ENCODE data around the gene DENND2A. TPM values are rescaled to one million over a fixed set of nuclear protein-coding genes. Genes with fewer than 3 reads are reported as not detected.
"Not testable (repeated sequence)": the region's sequence is repeated elsewhere in the genome, so short reads cannot be mapped to it uniquely, and the experiment has no call there.

Gene DENND2A
- total RNA-seq, 4 donors from 2014 or later: 0.97 to 2.5 (median 2.2) TPM

GRCh38 chr7:140576589-140576988 is 64.0 kb downstream of the DENND2A start:
- intact Hi-C loops (cut with DNase I; ENCODE audit: low total_unique reads): no loop called here
- DNase-seq (ENCODE audit: low spot score in 2 of 2): no peak
- 54 to 57% methylated on average over 1 of the region's 1 CpG for WGBS, 2 donors
- TF ChIP-seq, protein P1, sequence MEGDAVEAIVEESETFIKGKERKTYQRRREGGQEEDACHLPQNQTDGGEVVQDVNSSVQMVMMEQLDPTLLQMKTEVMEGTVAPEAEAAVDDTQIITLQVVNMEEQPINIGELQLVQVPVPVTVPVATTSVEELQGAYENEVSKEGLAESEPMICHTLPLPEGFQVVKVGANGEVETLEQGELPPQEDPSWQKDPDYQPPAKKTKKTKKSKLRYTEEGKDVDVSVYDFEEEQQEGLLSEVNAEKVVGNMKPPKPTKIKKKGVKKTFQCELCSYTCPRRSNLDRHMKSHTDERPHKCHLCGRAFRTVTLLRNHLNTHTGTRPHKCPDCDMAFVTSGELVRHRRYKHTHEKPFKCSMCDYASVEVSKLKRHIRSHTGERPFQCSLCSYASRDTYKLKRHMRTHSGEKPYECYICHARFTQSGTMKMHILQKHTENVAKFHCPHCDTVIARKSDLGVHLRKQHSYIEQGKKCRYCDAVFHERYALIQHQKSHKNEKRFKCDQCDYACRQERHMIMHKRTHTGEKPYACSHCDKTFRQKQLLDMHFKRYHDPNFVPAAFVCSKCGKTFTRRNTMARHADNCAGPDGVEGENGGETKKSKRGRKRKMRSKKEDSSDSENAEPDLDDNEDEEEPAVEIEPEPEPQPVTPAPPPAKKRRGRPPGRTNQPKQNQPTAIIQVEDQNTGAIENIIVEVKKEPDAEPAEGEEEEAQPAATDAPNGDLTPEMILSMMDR (IDR thresholded peaks at IDR 0.05): no peak
- no peak for TF ChIP-seq POLR2A (IDR thresholded peaks at IDR 0.05)
- H3K4me3 ChIP-seq (ENCODE audit: low read depth, poor library complexity, severe bottlenecking): no peak overlapping the region

DNA sequence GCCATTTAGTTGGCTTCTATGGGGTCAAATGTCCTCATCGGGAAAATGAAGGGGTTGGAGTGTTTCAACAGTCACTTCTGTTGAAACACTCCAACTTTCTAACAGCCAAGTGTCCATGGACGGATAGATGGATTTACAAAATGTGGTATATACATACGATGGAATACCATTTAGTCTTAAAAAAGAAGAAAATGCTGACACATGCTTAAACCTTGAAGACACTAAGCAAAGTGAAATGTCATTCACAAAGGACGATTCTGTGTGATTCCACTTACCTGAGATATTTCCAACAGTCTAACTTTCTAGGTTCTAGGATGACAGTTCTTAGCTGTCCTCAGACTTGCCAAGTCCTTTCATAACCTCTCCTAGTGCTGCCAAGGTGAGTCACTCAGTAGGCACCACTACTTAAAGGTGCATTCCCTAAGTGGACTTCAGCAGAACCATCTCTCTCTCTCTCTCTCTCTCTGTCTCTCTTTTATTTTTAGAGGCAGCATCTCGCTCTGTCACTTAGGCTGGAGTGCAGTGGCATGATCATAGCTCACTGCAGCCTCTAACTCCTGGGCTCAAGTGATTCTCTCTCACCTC is 69.0 kb downstream of the DENND2A start:
- intact Hi-C loops (cut with DNase I; ENCODE audit: low total_unique reads): no loop called here
- 77 to 85% methylated on average over 5 of the region's 5 CpGs for whole genome bisulfite sequencing, 2 donors
- TF ChIP-seq, protein P1 (IDR thresholded peaks at IDR 0.05): no peak
- no peak for TF ChIP-seq POLR2A (IDR thresholded peaks at IDR 0.05)
- DNase-seq (ENCODE audit: low spot score in 2 of 2): no peak
- no peak overlapping the region for H3K4me3 ChIP-seq (ENCODE audit: low read depth, poor library complexity, severe bottlenecking)

- intact Hi-C loops (cut with DNase I; ENCODE audit: low total_unique reads): no loop called here
- DNase-seq (ENCODE audit: low spot score in 2 of 2): no peak
- no peak overlapping the region for H3K4me3 ChIP-seq (ENCODE audit: low read depth, poor library complexity, severe bottlenecking)
- TF ChIP-seq, protein P1 (IDR thresholded peaks at IDR 0.05): no peak
- no peak for TF ChIP-seq POLR2A (IDR thresholded peaks at IDR 0.05)
- WGBS, 2 donors: 84 to 87% methylated on average over 10 of the region's 10 CpGs
Observed at GRCh38 chr7:140570120-140570519, 70.5 kb downstream of the DENND2A start.

- TF ChIP-seq POLR2A (IDR thresholded peaks at IDR 0.05): no peak
- TF ChIP-seq, protein P1 (IDR thresholded peaks at IDR 0.05): no peak
- 89 to 93% methylated on average over 17 of the region's 17 CpGs for WGBS, 2 donors
- intact Hi-C loops (cut with DNase I; ENCODE audit: low total_unique reads): no loop called here
Observed at GRCh38 chr7:140568021-140568813, 72.4 kb downstream of the DENND2A start.

DNA sequence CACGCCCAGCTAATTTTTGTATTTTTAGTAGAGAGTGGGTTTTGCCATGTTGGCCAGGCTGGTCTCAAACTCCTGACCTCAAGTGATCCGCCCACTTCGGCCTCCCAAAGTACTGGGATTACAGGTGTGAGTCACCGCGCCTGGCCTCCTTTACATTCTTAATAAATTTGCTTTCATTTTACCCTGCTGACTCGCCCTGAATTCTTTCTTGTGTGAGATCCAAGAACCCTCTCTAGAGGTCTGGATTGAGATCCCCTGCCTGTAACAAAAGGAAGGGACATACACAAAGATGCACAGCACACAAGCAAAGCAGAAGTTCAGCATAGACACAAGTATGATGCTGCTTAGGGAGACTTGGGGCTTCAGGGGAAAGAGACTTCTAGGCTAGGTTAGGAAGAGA is 74.4 kb downstream of the DENND2A start:
- DNase-seq (ENCODE audit: low spot score in 2 of 2); intact Hi-C loops (cut with DNase I; ENCODE audit: low total_unique reads); H3K4me3 ChIP-seq (ENCODE audit: low read depth, poor library complexity, severe bottlenecking): not testable (repeated sequence)
- WGBS, 2 donors: 63 to 93% methylated on average over 6 of the region's 6 CpGs

More at GRCh38 chr7:140568021-140568813, 72.4 kb downstream of the DENND2A start:
- no peak overlapping the region for H3K4me3 ChIP-seq (ENCODE audit: low read depth, poor library complexity, severe bottlenecking)
- no peak for DNase-seq (ENCODE audit: low spot score in 2 of 2)

DNA sequence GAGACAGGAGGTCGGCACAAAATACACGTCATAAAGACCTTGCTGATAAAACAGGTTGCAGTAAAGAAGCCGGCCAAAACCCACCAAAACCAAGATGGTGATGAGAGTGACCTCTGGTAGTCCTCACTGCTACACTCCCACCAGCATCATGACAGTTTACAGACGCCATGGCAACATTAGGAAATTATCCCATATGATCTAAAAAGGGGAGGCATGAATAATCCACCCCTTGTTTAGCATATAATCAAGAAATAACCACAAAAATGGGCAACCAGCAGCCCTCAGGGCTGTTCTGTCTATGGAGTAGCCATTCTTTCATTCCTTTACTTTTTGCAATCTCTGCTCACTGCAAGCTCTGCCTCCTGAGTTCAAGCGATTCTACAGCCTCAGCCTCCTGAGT is 74.9 kb downstream of the DENND2A start:
- intact Hi-C loops (cut with DNase I; ENCODE audit: low total_unique reads): not testable (repeated sequence)

More for the DNA sequence above, 74.9 kb downstream of the DENND2A start:
- 81 to 86% methylated on average over 5 of the region's 5 CpGs for WGBS, 2 donors
- not testable (repeated sequence) for H3K4me3 ChIP-seq (ENCODE audit: low read depth, poor library complexity, severe bottlenecking); DNase-seq (ENCODE audit: low spot score in 2 of 2)
